ENCODE measurements around the gene SART3. TPM values are rescaled to one million over a fixed set of nuclear protein-coding genes. Genes with fewer than 3 reads are reported as not detected.

SART3 gene
- total and polyA plus RNA-seq, 2 donors from 2014 or later = 14.9 to 59.1 TPM

- Histone ChIP-seq H3K4me3 (ENCODE audit: low read length in 3 of 3) (no peak overlapping the region), H3K9ac (ENCODE audit: low read length in 3 of 3) (no peak overlapping the region), H3K36me3 (ENCODE audit: control insufficient read depth in 2 of 3, insufficient read depth in 3 of 3, low read length in 3 of 3) (no peaks in the 10 kb centered on the region), H3K27me3 (ENCODE audit: control insufficient read depth, insufficient read depth, low read length) (no peaks in the 10 kb centered on the region), H3K4me1 (ENCODE audit: control insufficient read depth in 2 of 3, insufficient read depth in 2 of 3, low read depth in 1 of 3, low read length in 3 of 3) (no peaks in the 10 kb centered on the region), H3K9me3 (ENCODE audit: control insufficient read depth in 2 of 3, insufficient read depth in 1 of 3, low read length in 3 of 3) (no peaks in the 10 kb centered on the region), H3K27ac (ENCODE audit: low read depth in 2 of 2, low read length in 2 of 2) (no peak overlapping the region)
- intact Hi-C loops (cut with DNase I) = no loop called here
- DNase-seq (no peak), FAIRE-seq (no peak)
- no peak for TF ChIP-seq CTCF (IDR thresholded peaks at IDR 0.05; ENCODE audit: borderline replicate concordance, extremely low read depth, insufficient read depth)
Measured at GRCh38 chr12:108602209-108602705, 41.3 kb upstream of the SART3 start.

DNA sequence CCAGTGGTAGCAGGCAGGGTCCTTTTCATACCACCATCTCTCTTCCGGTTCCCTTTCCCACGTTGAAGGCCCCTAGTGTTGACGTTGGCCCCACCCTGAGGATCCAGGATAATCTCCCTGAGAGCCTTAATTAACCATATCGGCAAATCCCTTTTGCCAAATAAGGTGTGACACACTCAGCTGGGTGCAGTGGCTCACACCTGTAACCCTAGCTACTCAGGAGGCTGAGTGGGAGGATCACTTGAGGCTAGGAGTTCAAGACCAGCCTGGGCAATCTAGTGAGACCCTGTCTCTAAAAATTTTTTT, 39.7 kb upstream of the SART3 start:
- no peak overlapping the region for H3K4me3 ChIP-seq (ENCODE audit: low read length in 3 of 3)
- no peaks in the 10 kb centered on the region for H3K27me3 ChIP-seq (ENCODE audit: control insufficient read depth, insufficient read depth, low read length)
- H3K27ac ChIP-seq (ENCODE audit: low read depth in 2 of 2, low read length in 2 of 2) = no peak overlapping the region
- no peak for TF ChIP-seq CTCF (IDR thresholded peaks at IDR 0.05; ENCODE audit: borderline replicate concordance, extremely low read depth, insufficient read depth)
- no peaks in the 10 kb centered on the region for H3K9me3 ChIP-seq (ENCODE audit: control insufficient read depth in 2 of 3, insufficient read depth in 1 of 3, low read length in 3 of 3)
- H3K4me1 ChIP-seq (ENCODE audit: control insufficient read depth in 2 of 3, insufficient read depth in 2 of 3, low read depth in 1 of 3, low read length in 3 of 3) = no peaks in the 10 kb centered on the region
- H3K36me3 ChIP-seq (ENCODE audit: control insufficient read depth in 2 of 3, insufficient read depth in 3 of 3, low read length in 3 of 3) = no peaks in the 10 kb centered on the region
- DNase-seq (no peak), FAIRE-seq (no peak)
- intact Hi-C loops (cut with DNase I) = no loop called here
- no peak overlapping the region for H3K9ac ChIP-seq (ENCODE audit: low read length in 3 of 3)

DNA sequence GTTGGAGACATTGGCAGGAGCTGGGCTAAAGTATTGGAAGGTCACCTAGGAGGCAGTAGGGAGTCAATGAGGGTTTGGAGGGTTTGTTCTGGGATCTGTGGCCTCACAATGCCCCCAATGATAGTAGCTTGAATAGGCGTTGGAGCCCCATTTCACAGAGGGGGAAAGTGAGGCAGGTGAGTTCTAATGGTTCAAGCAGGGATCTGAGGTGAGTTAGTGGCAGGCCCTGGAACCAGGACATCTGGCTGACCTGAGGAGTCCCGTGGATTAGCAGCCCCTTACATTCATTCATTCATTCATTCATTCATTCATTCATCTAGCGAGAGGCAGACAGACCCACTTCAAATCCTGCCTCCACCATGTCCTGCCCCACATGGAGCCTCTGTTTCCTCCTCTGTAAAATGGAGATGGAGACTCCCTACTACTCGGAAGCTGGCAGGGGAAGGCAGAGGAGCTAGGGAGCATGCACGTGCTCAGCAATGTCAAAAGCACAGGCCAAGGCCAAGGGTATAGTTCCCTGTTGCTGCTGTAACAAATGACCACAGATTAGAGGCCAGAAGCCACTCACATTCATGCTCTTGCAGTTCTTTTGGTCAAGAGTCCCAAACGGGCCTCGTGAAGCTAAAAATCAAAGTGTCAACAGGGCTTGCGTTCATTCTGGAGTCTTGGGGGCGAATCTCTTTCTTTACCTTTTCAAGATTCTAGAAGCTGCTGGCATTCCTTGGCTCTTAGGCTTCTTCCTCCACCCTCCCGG, 39.2 kb upstream of the SART3 start:
- intact Hi-C loops (cut with DNase I) = no loop called here
- no peak for FAIRE-seq
- Histone ChIP-seq H3K27ac (ENCODE audit: low read depth in 2 of 2, low read length in 2 of 2) (no peak overlapping the region), H3K4me1 (ENCODE audit: control insufficient read depth in 2 of 3, insufficient read depth in 2 of 3, low read depth in 1 of 3, low read length in 3 of 3) (no peaks in the 10 kb centered on the region), H3K36me3 (ENCODE audit: control insufficient read depth in 2 of 3, insufficient read depth in 3 of 3, low read length in 3 of 3) (no peaks in the 10 kb centered on the region), H3K9me3 (ENCODE audit: control insufficient read depth in 2 of 3, insufficient read depth in 1 of 3, low read length in 3 of 3) (no peaks in the 10 kb centered on the region), H3K4me3 (ENCODE audit: low read length in 3 of 3) (no peak overlapping the region), H3K9ac (ENCODE audit: low read length in 3 of 3) (no peak overlapping the region), H3K27me3 (ENCODE audit: control insufficient read depth, insufficient read depth, low read length) (no peaks in the 10 kb centered on the region)
- TF ChIP-seq CTCF (IDR thresholded peaks at IDR 0.05; ENCODE audit: borderline replicate concordance, extremely low read depth, insufficient read depth) = no peak
- DNase-seq = no peak

DNA sequence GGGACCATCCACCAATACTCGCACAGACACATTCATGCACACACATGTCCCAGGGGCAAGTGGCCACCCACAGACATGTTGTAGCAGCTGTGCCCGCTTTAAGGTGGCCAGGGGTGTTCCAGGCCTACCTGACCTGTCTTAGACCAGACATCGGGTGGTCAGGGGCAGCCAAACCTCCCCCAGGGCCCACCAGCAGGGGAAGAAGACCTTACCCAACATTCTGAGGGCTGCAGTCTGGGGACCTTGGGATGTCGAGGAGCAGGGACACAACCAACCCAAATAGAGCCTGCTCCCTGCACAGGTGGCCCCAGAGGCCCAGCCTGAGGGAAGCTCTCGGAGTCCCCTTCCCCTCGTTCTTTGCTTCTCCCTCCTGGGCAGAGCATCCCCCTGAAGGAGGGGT, 38.6 kb upstream of the SART3 start:
- Histone ChIP-seq H3K36me3 (ENCODE audit: control insufficient read depth in 2 of 3, insufficient read depth in 3 of 3, low read length in 3 of 3) (no peaks in the 10 kb centered on the region), H3K27me3 (ENCODE audit: control insufficient read depth, insufficient read depth, low read length) (no peaks in the 10 kb centered on the region), H3K4me3 (ENCODE audit: low read length in 3 of 3) (no peak overlapping the region), H3K9ac (ENCODE audit: low read length in 3 of 3) (no peak overlapping the region), H3K27ac (ENCODE audit: low read depth in 2 of 2, low read length in 2 of 2) (no peak overlapping the region), H3K9me3 (ENCODE audit: control insufficient read depth in 2 of 3, insufficient read depth in 1 of 3, low read length in 3 of 3) (no peaks in the 10 kb centered on the region), H3K4me1 (ENCODE audit: control insufficient read depth in 2 of 3, insufficient read depth in 2 of 3, low read depth in 1 of 3, low read length in 3 of 3) (no peaks in the 10 kb centered on the region)
- DNase-seq (peak in 1 of 5 donors; percentile 42), FAIRE-seq (no peak)
- TF ChIP-seq CTCF (IDR thresholded peaks at IDR 0.05; ENCODE audit: borderline replicate concordance, extremely low read depth, insufficient read depth) = no peak
- intact Hi-C loops (cut with DNase I) = no loop called here

Measured in kidney (tissue), 14 donors.